Epithelial cell of proximal tubule (primary cell): ENCODE measurements around the gene PPY. TPM values are rescaled to one million over a fixed set of nuclear protein-coding genes. Genes with fewer than 3 reads are reported as not detected.

Experiments
- DNase-seq: peaks from one replicate; pipeline ENCODE4 v3.0.0-alpha.2; 2011; ENCODE audit warnings: low read depth
- H3K4me3 ChIP-seq: 2 replicates; pipeline ENCODE4 v1.5.1; 2011; ENCODE audit warnings: low read depth, mild to moderate bottlenecking, low read length
- CTCF ChIP-seq: conservative IDR thresholded peaks from 2 replicates; pipeline ENCODE4 v1.5.1; 2012; ENCODE audit warnings: low read depth, mild to moderate bottlenecking, low read length
- total RNA-seq: library from RNA; depleted of rRNA; stranded (reverse); fragments of >200 nt; gene quantifications from 2 replicates; pipeline ENCODE4 v1.2.3, GENCODE V29; 2015

The PPY gene
- total RNA-seq = not detected in 2 replicates

GRCh38 chr17:43942051-43942685 lies at the start of gene PPY:
TSS of gene PPY (minus strand) at chr17:43942476. CDS start at chr17:43941654, 822 bp downstream.
- no peak within 1 kb of the TSS for H3K4me3 ChIP-seq
- no peak for DNase-seq
- no peak for TF ChIP-seq CTCF

- no peak for TF ChIP-seq CTCF
- no peak for DNase-seq
- H3K4me3 ChIP-seq = no peak overlapping the region
These were observed 46.0 kb upstream of the PPY start for GRCh38 chr17:43988301-43988700.

GRCh38 chr17:43987131-43988021 lies 45.1 kb upstream of the PPY start:
- no peak for DNase-seq
- H3K4me3 ChIP-seq = no peak overlapping the region
- no peak for TF ChIP-seq CTCF

GRCh38 chr17:43986225-43986981 lies 44.1 kb upstream of the PPY start:
- H3K4me3 ChIP-seq = no peak overlapping the region
- DNase-seq = no peak
- no peak for TF ChIP-seq CTCF

- DNase-seq = no peak
- no peak for TF ChIP-seq CTCF
- no peak overlapping the region for H3K4me3 ChIP-seq
These were observed 42.2 kb upstream of the PPY start for GRCh38 chr17:43984521-43984920.

GRCh38 chr17:43983515-43984411 lies 41.5 kb upstream of the PPY start:
- TF ChIP-seq CTCF = peak; percentile 41
- DNase-seq = no peak
- H3K4me3 ChIP-seq = peak overlapping the region; percentile 49
